ENCODE results near the gene PJVK.

Gene PJVK

GRCh38 chr2:178506949-178507348 is 55.8 kb downstream of the PJVK start:
- in situ Hi-C loops (cut with MboI; ENCODE audit: low sequenced_read_pairs, unreplicated experiment): no loop called here
- TF ChIP-seq CTCF (IDR thresholded peaks at IDR 0.05; ENCODE audit: borderline replicate concordance, control extremely low read depth, extremely low read depth, insufficient read depth, missing control alignments): no peak
- DNase-seq (ENCODE audit: low spot score): no peak

GRCh38 chr2:178508646-178509045 is 57.5 kb downstream of the PJVK start:
- in situ Hi-C loops (cut with MboI; ENCODE audit: low sequenced_read_pairs, unreplicated experiment): no loop called here
- no peak for DNase-seq (ENCODE audit: low spot score)
- no peak for TF ChIP-seq CTCF (IDR thresholded peaks at IDR 0.05; ENCODE audit: borderline replicate concordance, control extremely low read depth, extremely low read depth, insufficient read depth, missing control alignments)

- no peak for TF ChIP-seq CTCF (IDR thresholded peaks at IDR 0.05; ENCODE audit: borderline replicate concordance, control extremely low read depth, extremely low read depth, insufficient read depth, missing control alignments)
- in situ Hi-C loops (cut with MboI; ENCODE audit: low sequenced_read_pairs, unreplicated experiment): no loop called here
- DNase-seq (ENCODE audit: low spot score): no peak
Measured at GRCh38 chr2:178510384-178510783, 59.2 kb downstream of the PJVK start.

Measured in GM13976 (cell line).